Thyroid gland (tissue), 4 donors: Measurements from ENCODE around the gene SYF2. TPM values are rescaled to one million over a fixed set of nuclear protein-coding genes. Genes with fewer than 3 reads are reported as not detected.
"Not testable (repeated sequence)": the region's sequence is repeated elsewhere in the genome, so short reads cannot be mapped to it uniquely, and the experiment has no call there.

ENCODE experiments used
- DNase-seq, 2 donors: peaks; one replicate each; pipeline ENCODE4 v3.0.0-alpha.2; 2019
- H3K27ac ChIP-seq, 3 donors: fragments of 200-600 bp; sonication (generic); 1 replicate in 2 of 3; 2 replicates in 1 of 3; pipeline ENCODE4 v1.5.1; 2016 to 2019; ENCODE audit warnings: mild to moderate bottlenecking in 1 of 3, moderate library complexity in 1 of 3
- H3K27me3 ChIP-seq: fragments of 200-600 bp; sonication (generic); one replicate; pipeline ENCODE4 v1.5.1; 2019
- H3K36me3 ChIP-seq, 2 donors: fragments of 200-600 bp; sonication (generic); one replicate each; pipeline ENCODE4 v1.5.1; 2016 to 2019
- H3K4me1 ChIP-seq, 2 donors: fragments of 200-600 bp; sonication (generic); one replicate each; pipeline ENCODE4 v1.5.1; 2017 to 2019
- H3K4me3 ChIP-seq, 3 donors: fragments of 200-600 bp; sonication (generic); replicated peaks in 1 of 3; 1 replicate in 2 of 3; 2 replicates in 1 of 3; pipeline ENCODE4 v1.5.1; 2016; ENCODE audit warnings: mild to moderate bottlenecking in 1 of 3
- H3K9me3 ChIP-seq: fragments of 200-600 bp; sonication (generic); one replicate; pipeline ENCODE4 v1.5.1; 2017
- POLR2A ChIP-seq, 2 donors: fragments of 450-650 bp; IDR thresholded peaks; one replicate each; pipeline ENCODE4 v1.6.1; 2017; ENCODE audit warnings: antibody characterized with exemption in 2 of 2, mild to moderate bottlenecking in 2 of 2, moderate library complexity in 1 of 2
- WGBS, 2 donors: methylation state at CpG; one replicate each; pipeline ENCODE4 v1.1.5; 2017; 5-methylcytosine and 5-hydroxymethylcytosine counted together
- intact Hi-C: fragments of 100-400 bp; cut with DNase I; formaldehyde crosslinking; loops from one replicate; pipeline ENCODE4 v1.15.1; 2023
- total RNA-seq, 4 donors: library from RNA; depleted of rRNA; stranded (reverse); fragments of >200 nt; gene quantifications; one replicate each; pipeline ENCODE4 v1.2.3, GENCODE V29; 2016
- TF ChIP-seq, protein P1 (sequence below), 6 experiments: fragments of 200-600 bp in 3 of 6; fragments of 450-650 bp in 3 of 6; sonication (generic) in 3 of 6; IDR thresholded peaks; one replicate each; pipeline ENCODE4 v1.5.1; 2016 to 2019; ENCODE audit warnings: antibody characterized with exemption in 6 of 6, mild to moderate bottlenecking in 2 of 6, inconsistent platforms in 1 of 6, moderate library complexity in 1 of 6

The SYF2 gene
- total RNA-seq, 4 donors from 2014 or later, result 41.1 to 94.9 (median 57.9) TPM

- H3K4me1 ChIP-seq, result peaks cover 30 to 32% of the 10 kb centered on the region in 2 donors
- peak in 1 of 2 donors; percentile 69 for TF ChIP-seq POLR2A (IDR thresholded peaks at IDR 0.05)
- TF ChIP-seq, protein P1, sequence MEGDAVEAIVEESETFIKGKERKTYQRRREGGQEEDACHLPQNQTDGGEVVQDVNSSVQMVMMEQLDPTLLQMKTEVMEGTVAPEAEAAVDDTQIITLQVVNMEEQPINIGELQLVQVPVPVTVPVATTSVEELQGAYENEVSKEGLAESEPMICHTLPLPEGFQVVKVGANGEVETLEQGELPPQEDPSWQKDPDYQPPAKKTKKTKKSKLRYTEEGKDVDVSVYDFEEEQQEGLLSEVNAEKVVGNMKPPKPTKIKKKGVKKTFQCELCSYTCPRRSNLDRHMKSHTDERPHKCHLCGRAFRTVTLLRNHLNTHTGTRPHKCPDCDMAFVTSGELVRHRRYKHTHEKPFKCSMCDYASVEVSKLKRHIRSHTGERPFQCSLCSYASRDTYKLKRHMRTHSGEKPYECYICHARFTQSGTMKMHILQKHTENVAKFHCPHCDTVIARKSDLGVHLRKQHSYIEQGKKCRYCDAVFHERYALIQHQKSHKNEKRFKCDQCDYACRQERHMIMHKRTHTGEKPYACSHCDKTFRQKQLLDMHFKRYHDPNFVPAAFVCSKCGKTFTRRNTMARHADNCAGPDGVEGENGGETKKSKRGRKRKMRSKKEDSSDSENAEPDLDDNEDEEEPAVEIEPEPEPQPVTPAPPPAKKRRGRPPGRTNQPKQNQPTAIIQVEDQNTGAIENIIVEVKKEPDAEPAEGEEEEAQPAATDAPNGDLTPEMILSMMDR (IDR thresholded peaks at IDR 0.05), result peak; percentile 29 to 77 (median 56)
- H3K4me3 ChIP-seq, result peak overlapping the region in 2 of 3 donors; percentile 5 to 29
- H3K27me3 ChIP-seq, result no peaks in the 10 kb centered on the region
- WGBS, 2 donors, result 1% methylated on average over 39 to 40 of the region's 41 CpGs
- peak; percentile 95 to 96 for DNase-seq
- peak overlapping the region; percentile 66 to 89 (median 79) for H3K27ac ChIP-seq
- H3K9me3 ChIP-seq, result no peaks in the 10 kb centered on the region
- intact Hi-C loops, result loop anchor here (10.0 kb wide), 1 partner anchor 575 kb away; the partner anchor contains the start of gene MTFR1L
- peaks cover 30 to 36% of the 10 kb centered on the region in 2 donors for H3K36me3 ChIP-seq
Measured at GRCh38 chr1:25239681-25240541, 7.6 kb upstream of the SYF2 start.

DNA sequence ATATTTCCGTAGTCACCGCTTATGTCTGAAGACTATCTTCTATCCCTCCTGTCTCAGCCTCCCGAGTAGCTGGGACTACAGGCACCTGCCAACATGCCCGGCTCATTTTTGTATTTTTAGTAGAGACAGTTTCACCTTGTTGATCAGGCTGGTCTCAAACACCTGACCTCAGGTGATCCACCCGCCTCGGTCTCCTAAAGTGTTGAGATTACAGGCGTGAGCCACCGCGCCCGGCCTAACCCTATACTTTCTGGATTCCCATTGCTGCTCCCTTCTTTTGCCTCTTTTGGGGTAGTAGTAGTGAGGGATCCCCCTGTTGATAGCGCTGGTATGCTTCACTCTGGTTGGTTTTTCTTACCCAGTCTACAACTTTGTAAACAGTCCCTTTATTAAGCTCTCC, 5.7 kb upstream of the SYF2 start:
- intact Hi-C loops, result loop anchor here (10.0 kb wide), 1 partner anchor 577 kb away; the partner anchor contains the start of gene MTFR1L
- Histone ChIP-seq H3K27ac (peak overlapping the region in 2 of 3 donors; percentile 69 to 84), H3K27me3 (no peaks in the 10 kb centered on the region), H3K4me1 (peaks cover 35 to 40% of the 10 kb centered on the region in 2 donors), H3K9me3 (no peaks in the 10 kb centered on the region), H3K4me3 (no peak overlapping the region), H3K36me3 (peaks cover 15 to 18% of the 10 kb centered on the region in 2 donors)
- DNase-seq, result no peak
- WGBS, 2 donors, result 92 to 96% methylated on average over 11 of the region's 11 CpGs
- TF ChIP-seq POLR2A (IDR thresholded peaks at IDR 0.05), result no peak
- TF ChIP-seq, protein P1 (IDR thresholded peaks at IDR 0.05), result no peak

DNA sequence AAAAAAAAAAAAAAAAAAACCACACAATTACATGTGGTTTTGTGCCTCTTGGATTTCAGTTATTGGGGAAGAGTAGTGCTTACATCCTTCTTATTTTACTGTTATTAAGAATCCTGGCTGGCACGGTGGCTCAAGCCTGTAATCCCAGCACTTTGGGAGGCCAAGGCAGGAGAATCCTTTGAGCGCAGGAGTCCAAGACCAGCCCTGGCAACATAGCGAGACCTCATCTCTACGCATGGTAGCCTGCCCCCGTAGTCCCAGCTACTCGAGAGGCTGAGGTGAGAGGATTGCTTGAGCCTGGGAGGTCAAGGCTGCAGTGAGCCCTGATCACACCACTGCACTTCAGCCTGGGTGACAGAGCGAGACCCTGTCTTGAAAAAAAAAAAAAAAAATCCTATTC, 4.0 kb upstream of the SYF2 start:
- Histone ChIP-seq H3K4me1 (peaks cover 41 to 45% of the 10 kb centered on the region in 2 donors), H3K27ac (peak overlapping the region; percentile 52 to 84 (median 69))
- intact Hi-C loops, result loop anchor here (10.0 kb wide), 1 partner anchor 579 kb away; the partner anchor contains the start of gene MTFR1L
- H3K36me3 ChIP-seq, H3K9me3 ChIP-seq, H3K27me3 ChIP-seq, H3K4me3 ChIP-seq: not testable (repeated sequence)
- 80 to 90% methylated on average over 7 of the region's 7 CpGs for WGBS, 2 donors
- peak in 1 of 2 donors; percentile 25 for DNase-seq

- not testable (repeated sequence) for H3K27ac ChIP-seq, H3K36me3 ChIP-seq, H3K9me3 ChIP-seq, H3K4me3 ChIP-seq, H3K27me3 ChIP-seq, DNase-seq
- peaks cover 37 to 40% of the 10 kb centered on the region in 2 donors for H3K4me1 ChIP-seq
- WGBS, 2 donors, result 97 to 98% methylated on average over 10 of the region's 10 CpGs
- intact Hi-C loops, result loop anchor here (10.0 kb wide), 1 partner anchor 579 kb away; the partner anchor contains the start of gene MTFR1L
Measured at GRCh38 chr1:25235411-25235810, 3.1 kb upstream of the SYF2 start.

DNA sequence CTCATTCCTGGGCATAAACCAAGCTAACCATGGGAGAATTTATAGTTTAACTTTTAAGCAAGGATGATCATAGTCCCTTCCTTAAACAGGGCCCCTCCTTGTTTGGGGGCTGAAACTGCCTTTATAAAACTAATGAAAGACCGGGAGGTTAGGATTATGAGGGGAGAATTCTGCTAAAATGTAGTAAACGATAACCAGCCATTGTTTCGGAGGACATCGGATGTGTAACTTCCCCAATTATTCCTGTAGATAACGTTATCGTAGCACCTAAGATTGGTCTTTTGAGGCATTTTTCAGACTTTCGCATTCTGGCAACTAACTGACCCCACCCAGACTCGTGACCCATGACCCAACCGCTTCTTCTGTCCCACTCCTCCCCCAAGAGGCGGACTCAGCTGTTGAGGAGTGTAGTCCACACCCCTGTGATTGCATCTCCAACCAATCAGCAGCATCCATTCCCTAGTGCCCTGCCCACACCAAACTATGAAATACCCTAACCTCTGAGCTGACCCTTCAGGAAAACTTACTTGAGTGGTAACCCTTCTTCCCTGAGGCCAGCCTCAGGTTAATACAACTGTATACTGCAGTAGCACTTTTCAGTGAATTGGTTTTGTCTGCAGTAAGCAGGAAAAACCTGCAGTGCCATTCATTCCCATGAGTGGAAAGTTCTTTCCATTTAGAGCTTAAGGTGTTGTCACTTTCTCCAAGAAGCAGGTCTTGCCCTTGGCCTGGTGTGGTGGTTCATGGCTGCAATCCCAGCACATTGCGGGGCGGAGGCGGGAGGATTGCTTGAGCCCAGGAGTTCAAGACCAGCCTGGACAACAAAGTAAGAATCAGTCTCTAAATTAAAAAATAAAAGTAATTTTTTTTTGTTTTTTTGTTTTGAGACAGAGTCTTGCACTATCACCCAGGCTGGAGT, 823 bp upstream of the SYF2 start:
- no peak for TF ChIP-seq POLR2A (IDR thresholded peaks at IDR 0.05)
- TF ChIP-seq, protein P1 (IDR thresholded peaks at IDR 0.05), result no peak
- H3K9me3 ChIP-seq, result no peaks in the 10 kb centered on the region
- no peaks in the 10 kb centered on the region for H3K27me3 ChIP-seq
- intact Hi-C loops, result loop anchor here (10.0 kb wide), 1 partner anchor 582 kb away; the partner anchor contains the start of gene MTFR1L
- peak overlapping the region; percentile 92 to 96 (median 92) for H3K27ac ChIP-seq
- H3K36me3 ChIP-seq, result peaks cover 11 to 15% of the 10 kb centered on the region in 2 donors
- peaks cover 32 to 34% of the 10 kb centered on the region in 2 donors for H3K4me1 ChIP-seq
- WGBS, 2 donors, result 23 to 24% methylated on average over 13 of the region's 13 CpGs
- H3K4me3 ChIP-seq, result peak overlapping the region; percentile 77 to 91 (median 81)
- peak; percentile 81 to 82 for DNase-seq
